RWPE1 (cell line): ENCODE measurements around the gene CCNH.

Experiments used
- CTCF ChIA-PET: fragments of 350-600 bp; sonication (Branson Sonifier 250); formaldehyde crosslinking; extraction: SDS; loops from one replicate; lab custom pipeline; 2021; lab: Yijun Ruan, JAX
- POLR2A ChIA-PET: fragments of 400-600 bp; formaldehyde crosslinking; extraction: SDS; loops from one replicate; lab custom pipeline; 2020; ENCODE audit warnings: antibody characterized with exemption; ENCODE audit not compliant: low non-redundant PET; lab: Yijun Ruan, JAX
- DNase-seq: peaks from one replicate; pipeline ENCODE4 v3.0.0; 2012; ENCODE audit warnings: low spot score
- H3K27ac ChIP-seq: fragments of 450-650 bp; 2 replicates; pipeline ENCODE4 v1.5.1; 2017
- TF ChIP-seq, protein P1 (sequence below): fragments of 450-650 bp; conservative IDR thresholded peaks from 2 replicates; pipeline ENCODE4 v1.5.1; 2017; ENCODE audit warnings: low read depth, mild to moderate bottlenecking

CCNH gene

DNA sequence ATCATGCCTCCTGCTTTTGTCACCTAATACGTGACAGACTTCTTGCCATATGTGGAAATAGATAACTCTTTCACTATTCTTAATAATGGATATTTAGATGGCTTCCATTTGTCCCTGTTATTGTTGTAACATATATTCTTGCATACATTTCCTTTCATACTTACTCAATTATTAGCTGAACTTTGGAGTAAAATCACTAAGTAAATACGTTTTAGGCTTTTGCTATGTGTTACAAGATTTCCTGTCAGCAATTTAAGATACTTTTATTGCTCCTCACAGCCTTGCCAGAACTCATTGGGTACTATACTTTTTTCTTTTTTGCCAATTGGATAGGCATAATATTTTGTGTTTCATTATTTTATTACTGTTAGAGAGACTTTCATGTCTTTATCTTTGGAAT, 26.9 kb downstream of the CCNH start:
- no peak overlapping the region for H3K27ac ChIP-seq
- ChIA-PET CTCF (no interaction called here), POLR2A (no interaction called here)
- TF ChIP-seq, protein P1, sequence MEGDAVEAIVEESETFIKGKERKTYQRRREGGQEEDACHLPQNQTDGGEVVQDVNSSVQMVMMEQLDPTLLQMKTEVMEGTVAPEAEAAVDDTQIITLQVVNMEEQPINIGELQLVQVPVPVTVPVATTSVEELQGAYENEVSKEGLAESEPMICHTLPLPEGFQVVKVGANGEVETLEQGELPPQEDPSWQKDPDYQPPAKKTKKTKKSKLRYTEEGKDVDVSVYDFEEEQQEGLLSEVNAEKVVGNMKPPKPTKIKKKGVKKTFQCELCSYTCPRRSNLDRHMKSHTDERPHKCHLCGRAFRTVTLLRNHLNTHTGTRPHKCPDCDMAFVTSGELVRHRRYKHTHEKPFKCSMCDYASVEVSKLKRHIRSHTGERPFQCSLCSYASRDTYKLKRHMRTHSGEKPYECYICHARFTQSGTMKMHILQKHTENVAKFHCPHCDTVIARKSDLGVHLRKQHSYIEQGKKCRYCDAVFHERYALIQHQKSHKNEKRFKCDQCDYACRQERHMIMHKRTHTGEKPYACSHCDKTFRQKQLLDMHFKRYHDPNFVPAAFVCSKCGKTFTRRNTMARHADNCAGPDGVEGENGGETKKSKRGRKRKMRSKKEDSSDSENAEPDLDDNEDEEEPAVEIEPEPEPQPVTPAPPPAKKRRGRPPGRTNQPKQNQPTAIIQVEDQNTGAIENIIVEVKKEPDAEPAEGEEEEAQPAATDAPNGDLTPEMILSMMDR = no peak
- no peak for DNase-seq

DNA sequence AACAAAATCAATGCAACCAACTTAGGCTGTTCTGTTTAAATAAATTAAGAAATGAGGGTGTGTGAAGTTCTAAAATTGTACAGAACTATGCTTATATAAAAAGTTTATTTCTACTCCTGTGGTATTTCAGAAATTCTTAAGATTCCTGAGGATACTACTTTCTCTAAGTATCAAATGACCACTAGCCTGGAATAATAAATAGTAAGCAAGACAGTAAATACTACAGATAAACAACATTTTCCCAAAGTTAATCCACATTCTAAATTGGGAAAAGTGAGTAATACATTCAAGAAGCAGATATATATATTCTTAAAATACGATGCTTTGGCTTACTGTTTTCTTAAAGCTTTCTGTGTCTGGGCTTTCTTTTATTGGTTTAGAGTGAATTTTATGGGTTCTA, 29.5 kb downstream of the CCNH start:
- ChIA-PET CTCF (interaction anchor here (0.6 to 0.7 kb wide), 2 partner anchors 33 to 381 kb away, joined by 3 to 4 read pairs; no protein-coding TSS in a partner anchor), POLR2A (no interaction called here)
- TF ChIP-seq, protein P1 = no peak
- H3K27ac ChIP-seq = no peak overlapping the region
- DNase-seq = no peak

GRCh38 chr5:87382224-87382623, 30.5 kb downstream of the CCNH start:
- TF ChIP-seq, protein P1 = no peak
- POLR2A ChIA-PET = no interaction called here
- no peak for DNase-seq
- H3K27ac ChIP-seq = no peak overlapping the region
- CTCF ChIA-PET = no interaction called here

DNA sequence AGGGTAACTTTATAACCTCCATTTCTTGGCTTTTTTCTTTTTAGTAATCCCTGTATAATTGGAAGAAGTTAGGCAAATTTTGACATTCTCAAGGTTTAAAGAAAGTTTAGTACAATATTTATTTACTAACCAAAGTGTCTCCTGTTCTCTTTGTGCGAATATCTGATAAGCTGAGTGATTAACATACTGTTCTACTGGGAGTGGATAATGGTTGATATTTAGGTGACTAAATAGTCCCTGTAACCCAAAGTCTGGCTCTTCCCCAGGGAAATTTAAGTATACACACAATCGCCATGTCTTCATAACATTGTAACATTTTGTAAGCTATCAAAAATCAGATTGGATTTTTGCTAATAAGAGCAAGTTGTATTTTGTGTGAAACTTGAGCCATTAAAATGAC, 40.0 kb downstream of the CCNH start:
- CTCF ChIA-PET = interaction anchor here (0.6 to 1.3 kb wide), 2 partner anchors 12 to 110 kb away, joined by 3 to 5 read pairs; no protein-coding TSS in a partner anchor
- POLR2A ChIA-PET = no interaction called here

DNA sequence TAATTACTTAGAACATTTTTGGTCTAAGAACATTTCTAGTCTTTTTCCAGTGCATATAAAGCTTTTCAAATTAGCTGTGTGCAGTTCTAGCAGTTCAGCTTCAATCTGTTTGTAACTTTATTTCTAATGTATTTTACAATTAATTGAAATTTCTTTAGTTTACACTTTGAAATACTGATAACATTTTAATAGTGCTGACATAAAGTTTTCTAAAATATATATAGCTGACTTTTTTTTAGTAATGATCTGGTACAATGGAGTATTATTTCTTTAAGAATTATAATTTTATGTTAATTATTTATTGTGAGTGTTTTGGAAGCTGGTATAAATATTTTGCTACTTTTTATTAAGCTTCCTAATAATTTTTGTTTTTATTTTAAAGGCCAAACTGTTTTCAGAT, 43.3 kb downstream of the CCNH start:
- POLR2A ChIA-PET = no interaction called here
- CTCF ChIA-PET = no interaction called here
- no peak for DNase-seq
- H3K27ac ChIP-seq = no peak overlapping the region
- TF ChIP-seq, protein P1 = no peak

More for the DNA sequence above, 40.0 kb downstream of the CCNH start:
- TF ChIP-seq, protein P1 = no peak
- H3K27ac ChIP-seq = no peak overlapping the region
- no peak for DNase-seq

- TF ChIP-seq, protein P1 = no peak
- ChIA-PET POLR2A (no interaction called here), CTCF (no interaction called here)
- no peak overlapping the region for H3K27ac ChIP-seq
- DNase-seq = no peak
Observed at GRCh38 chr5:87368601-87369000, 44.1 kb downstream of the CCNH start.

DNA sequence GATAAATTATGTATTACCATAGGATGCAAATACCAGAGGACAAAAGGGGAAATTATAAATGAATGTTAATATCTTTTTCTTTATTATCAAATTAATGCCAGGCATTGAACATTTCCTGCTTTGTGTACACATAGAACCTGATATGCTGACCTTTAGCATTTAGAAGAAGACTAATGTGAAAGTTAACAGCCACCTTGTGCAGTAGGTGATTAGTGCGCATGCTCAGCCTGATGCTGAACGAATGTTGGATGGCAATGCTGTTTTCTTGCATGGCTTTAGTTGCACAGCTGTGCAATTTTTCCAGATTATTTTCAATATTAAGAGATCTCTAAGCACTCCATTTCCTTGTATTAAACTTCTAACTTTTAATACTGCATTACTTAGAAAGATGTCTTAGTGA, 45.5 kb downstream of the CCNH start:
- H3K27ac ChIP-seq = no peak overlapping the region
- ChIA-PET CTCF (no interaction called here), POLR2A (no interaction called here)
- TF ChIP-seq, protein P1 = no peak
- no peak for DNase-seq
